IPS-15b (cell line): ENCODE data around the gene ANO4.

Experiments
- H3K27me3 ChIP-seq: one replicate; pipeline ENCODE4 v1.6.1; 2013; ENCODE audit warnings: low read length; ENCODE audit not compliant: control insufficient read depth, insufficient read depth
- H3K36me3 ChIP-seq: one replicate; pipeline ENCODE4 v1.6.1; 2013; ENCODE audit warnings: low read length; ENCODE audit not compliant: control insufficient read depth, insufficient read depth
- H3K4me1 ChIP-seq: one replicate; pipeline ENCODE4 v1.6.1; 2013; ENCODE audit warnings: mild to moderate bottlenecking, low read length; ENCODE audit not compliant: control insufficient read depth, insufficient read depth
- H3K4me3 ChIP-seq: one replicate; pipeline ENCODE4 v1.5.1; 2013; ENCODE audit warnings: low read depth, low read length
- H3K9ac ChIP-seq: one replicate; pipeline ENCODE4 v1.6.1; 2013; ENCODE audit warnings: low read depth, mild to moderate bottlenecking, low read length
- H3K9me3 ChIP-seq: one replicate; pipeline ENCODE4 v1.6.1; 2013; ENCODE audit warnings: mild to moderate bottlenecking, low read length; ENCODE audit not compliant: control insufficient read depth, insufficient read depth

Gene ANO4

GRCh38 chr12:101002696-101003419 is 208.3 kb downstream of the ANO4 start:
- Histone ChIP-seq H3K27me3 (no peaks in the 10 kb centered on the region), H3K9me3 (no peaks in the 10 kb centered on the region), H3K4me1 (no peaks in the 10 kb centered on the region), H3K9ac (no peak overlapping the region), H3K36me3 (no peaks in the 10 kb centered on the region), H3K4me3 (no peak overlapping the region)

DNA sequence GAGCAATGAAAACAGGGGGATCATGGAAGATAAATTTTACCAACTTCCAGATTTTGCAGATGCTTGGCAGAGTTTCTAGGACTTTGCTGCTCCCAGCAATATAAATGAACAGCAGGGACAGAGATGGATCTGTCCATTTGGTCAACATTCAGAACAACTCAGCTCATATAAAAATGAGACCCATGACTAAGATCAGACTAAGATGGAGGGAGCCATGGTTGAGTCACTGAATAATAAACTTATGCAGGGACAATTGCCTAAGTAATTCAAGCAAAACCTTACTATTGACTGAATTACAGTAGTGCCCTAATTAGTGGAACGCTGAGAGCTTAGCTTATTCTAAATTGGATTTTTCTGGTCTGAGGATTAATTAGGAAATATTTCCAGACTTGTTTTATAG is 210.3 kb downstream of the ANO4 start:
- Histone ChIP-seq H3K4me3 (no peak overlapping the region), H3K36me3 (no peaks in the 10 kb centered on the region), H3K27me3 (no peaks in the 10 kb centered on the region), H3K4me1 (no peaks in the 10 kb centered on the region), H3K9me3 (no peaks in the 10 kb centered on the region), H3K9ac (no peak overlapping the region)

DNA sequence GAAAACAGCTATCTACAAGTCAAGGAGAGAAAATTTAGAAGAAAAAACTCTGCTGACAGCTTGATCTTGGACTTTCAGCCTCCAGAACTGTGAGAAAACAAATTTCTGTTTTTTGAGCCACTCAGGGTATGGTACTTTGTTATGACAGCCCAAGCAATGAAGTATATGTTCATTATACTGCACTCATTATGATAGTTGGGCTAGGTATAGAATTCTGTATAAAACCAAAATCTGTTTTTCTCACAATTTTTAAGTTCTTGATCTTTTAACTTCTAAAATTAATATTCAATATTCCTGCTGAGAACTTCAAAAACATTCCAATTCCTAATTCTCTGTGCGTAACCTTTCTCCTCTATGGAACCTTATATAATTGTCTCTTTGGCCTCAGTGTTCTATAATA is 214.7 kb downstream of the ANO4 start:
- Histone ChIP-seq H3K36me3 (no peaks in the 10 kb centered on the region), H3K27me3 (no peaks in the 10 kb centered on the region), H3K4me3 (no peak overlapping the region), H3K9me3 (no peaks in the 10 kb centered on the region), H3K4me1 (no peaks in the 10 kb centered on the region), H3K9ac (no peak overlapping the region)

DNA sequence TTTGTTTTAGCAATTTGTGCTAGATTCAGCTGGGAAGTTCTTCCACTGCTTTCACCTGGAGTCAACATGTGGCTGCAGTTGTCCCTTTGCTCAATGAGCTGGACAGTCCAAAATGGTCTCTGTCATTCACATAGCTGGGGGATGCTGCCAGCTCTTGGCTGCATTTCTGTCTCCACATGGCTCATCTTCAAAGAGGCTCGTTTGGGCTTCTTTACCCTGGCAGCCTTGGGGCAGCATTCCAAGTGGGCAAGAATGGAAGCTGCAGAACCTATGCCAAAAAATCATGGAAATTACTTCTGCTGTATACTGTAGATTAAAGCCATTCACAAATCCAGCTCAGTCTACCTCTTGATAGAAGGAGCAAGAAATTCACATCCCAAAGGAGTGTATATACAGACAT is 216.3 kb downstream of the ANO4 start:
- H3K4me1 ChIP-seq = no peaks in the 10 kb centered on the region
- no peak overlapping the region for H3K4me3 ChIP-seq
- H3K36me3 ChIP-seq = no peaks in the 10 kb centered on the region
- H3K9ac ChIP-seq = no peak overlapping the region
- no peaks in the 10 kb centered on the region for H3K27me3 ChIP-seq
- no peaks in the 10 kb centered on the region for H3K9me3 ChIP-seq

DNA sequence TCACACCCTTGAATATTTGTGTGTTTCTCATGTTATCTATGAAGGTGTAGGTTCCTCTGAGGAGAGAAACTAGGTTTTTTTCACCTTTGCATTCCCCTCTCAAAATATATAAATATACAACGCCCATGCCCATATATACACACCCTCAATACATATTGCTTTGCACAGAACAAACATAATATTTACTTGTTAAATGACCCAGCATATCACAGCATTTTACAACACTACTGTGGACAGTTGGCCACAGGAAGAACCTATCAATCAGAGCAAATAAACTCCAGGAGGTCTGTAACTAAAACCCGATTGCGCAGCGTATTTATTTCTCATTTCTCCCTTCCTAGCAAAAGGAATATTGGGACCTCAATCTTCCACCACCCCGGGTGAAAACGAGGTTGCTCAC is 219.4 kb downstream of the ANO4 start:
- no peaks in the 10 kb centered on the region for H3K4me1 ChIP-seq
- no peak overlapping the region for H3K4me3 ChIP-seq
- no peak overlapping the region for H3K9ac ChIP-seq
- no peaks in the 10 kb centered on the region for H3K27me3 ChIP-seq
- no peaks in the 10 kb centered on the region for H3K9me3 ChIP-seq
- no peaks in the 10 kb centered on the region for H3K36me3 ChIP-seq

DNA sequence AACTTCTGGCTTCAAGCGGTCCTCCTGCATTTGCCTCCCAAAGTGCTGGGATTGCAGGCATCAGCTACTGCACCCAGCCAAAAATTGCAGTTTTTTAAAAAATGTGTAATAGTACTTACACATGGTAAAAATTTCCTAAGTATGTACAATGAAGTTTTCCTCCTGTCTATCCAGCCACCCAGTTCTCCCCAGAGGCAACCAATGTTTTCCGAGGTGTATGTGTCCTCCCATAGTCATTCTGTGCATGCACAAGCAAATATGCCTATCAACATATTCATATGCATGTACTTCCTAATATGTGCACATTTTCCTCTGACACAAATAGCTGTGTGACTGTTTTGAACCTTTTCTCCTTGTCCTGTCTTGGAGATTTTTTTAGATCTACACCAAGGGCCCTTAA is 220.5 kb downstream of the ANO4 start:
- Histone ChIP-seq H3K36me3 (no peaks in the 10 kb centered on the region), H3K9ac (no peak overlapping the region), H3K4me1 (no peaks in the 10 kb centered on the region), H3K9me3 (no peaks in the 10 kb centered on the region), H3K4me3 (no peak overlapping the region), H3K27me3 (no peaks in the 10 kb centered on the region)

GRCh38 chr12:101018540-101018939 is 224.0 kb downstream of the ANO4 start:
- no peak overlapping the region for H3K9ac ChIP-seq
- no peaks in the 10 kb centered on the region for H3K4me1 ChIP-seq
- H3K36me3 ChIP-seq = no peaks in the 10 kb centered on the region
- H3K4me3 ChIP-seq = no peak overlapping the region
- H3K27me3 ChIP-seq = no peaks in the 10 kb centered on the region
- no peaks in the 10 kb centered on the region for H3K9me3 ChIP-seq

DNA sequence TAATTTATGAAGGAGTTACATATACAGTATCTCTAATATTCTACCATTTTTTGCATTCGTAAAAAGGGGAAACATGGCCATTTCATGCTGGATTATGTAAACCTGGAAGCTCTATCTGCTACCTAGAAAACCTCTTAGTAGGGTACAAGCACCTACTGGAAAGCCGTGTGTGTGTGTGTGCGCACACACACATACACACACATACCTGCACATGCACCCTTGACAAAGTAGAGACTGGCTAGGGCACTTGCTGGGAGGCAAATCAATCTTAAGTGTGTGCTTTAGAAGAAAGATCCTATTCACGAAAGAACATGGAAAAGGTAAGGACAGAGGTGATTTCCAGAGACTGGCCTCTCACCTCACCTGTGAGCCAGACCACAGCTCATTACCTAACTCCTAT is 224.6 kb downstream of the ANO4 start:
- Histone ChIP-seq H3K4me3 (no peak overlapping the region), H3K9ac (no peak overlapping the region), H3K9me3 (no peaks in the 10 kb centered on the region), H3K4me1 (no peaks in the 10 kb centered on the region), H3K36me3 (no peaks in the 10 kb centered on the region), H3K27me3 (no peaks in the 10 kb centered on the region)

DNA sequence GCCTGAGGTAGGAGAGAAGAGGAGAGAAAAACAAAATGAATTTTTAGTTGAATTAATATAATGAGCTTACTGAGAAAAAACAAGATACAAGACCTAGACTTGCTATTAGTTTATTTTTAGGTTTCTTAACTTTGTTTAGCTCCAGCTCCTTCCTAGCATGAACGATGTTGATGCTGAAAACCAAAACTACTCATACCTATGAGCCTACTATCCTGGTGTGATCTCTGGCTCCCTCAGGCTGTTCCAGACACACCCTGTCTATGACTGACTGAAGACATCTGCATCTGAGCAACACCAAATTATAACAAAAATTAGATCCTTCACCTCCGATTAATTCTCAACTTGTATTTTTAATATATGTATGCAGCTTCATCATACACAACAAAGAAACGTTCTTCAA is 225.1 kb downstream of the ANO4 start:
- H3K36me3 ChIP-seq = no peaks in the 10 kb centered on the region
- H3K27me3 ChIP-seq = no peaks in the 10 kb centered on the region
- no peaks in the 10 kb centered on the region for H3K4me1 ChIP-seq
- no peak overlapping the region for H3K9ac ChIP-seq
- no peak overlapping the region for H3K4me3 ChIP-seq
- H3K9me3 ChIP-seq = no peaks in the 10 kb centered on the region

DNA sequence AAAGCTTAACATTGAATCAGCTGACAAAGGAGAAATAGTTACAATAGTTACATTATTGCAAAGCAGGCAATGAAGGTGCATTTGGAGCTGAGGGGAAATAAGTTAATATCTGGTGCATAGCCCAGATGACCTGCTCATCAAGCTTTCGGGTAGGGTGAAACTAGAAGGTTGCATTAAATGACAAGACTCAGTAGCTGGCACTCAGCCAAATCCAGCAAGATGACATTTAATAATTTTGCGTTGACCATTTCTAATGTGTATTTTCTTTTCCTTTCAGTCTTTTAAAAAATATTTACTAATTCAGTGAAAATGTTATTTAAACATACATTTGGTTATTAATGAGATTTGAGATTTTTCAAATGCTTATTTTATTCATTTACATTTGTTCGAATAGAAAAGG is 226.9 kb downstream of the ANO4 start:
- Histone ChIP-seq H3K27me3 (no peaks in the 10 kb centered on the region), H3K36me3 (no peaks in the 10 kb centered on the region), H3K9me3 (no peaks in the 10 kb centered on the region), H3K4me1 (no peaks in the 10 kb centered on the region), H3K4me3 (no peak overlapping the region), H3K9ac (no peak overlapping the region)

DNA sequence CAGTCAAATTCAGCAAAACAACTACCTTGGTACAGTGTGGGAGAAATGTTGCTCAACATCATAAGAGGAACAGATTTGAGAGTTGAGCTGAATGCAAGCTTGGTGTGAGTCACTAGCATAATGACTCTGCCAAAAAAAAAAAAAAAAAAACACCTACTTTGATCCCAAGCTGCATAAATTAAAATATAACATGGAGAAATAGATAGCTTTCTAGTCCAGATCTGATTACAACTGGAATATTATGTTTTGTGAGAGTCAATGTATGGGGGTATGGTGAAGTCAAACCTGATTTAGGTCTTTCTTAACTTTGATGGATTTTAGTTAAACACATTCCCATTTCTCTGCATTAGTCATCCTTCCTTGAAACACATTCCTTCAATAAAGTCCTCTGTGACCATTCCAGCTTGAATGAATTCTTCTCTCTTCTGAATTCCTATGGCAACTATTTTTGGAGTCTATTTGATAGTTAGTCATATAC is 227.4 kb downstream of the ANO4 start:
- no peaks in the 10 kb centered on the region for H3K36me3 ChIP-seq
- no peaks in the 10 kb centered on the region for H3K9me3 ChIP-seq
- H3K27me3 ChIP-seq = no peaks in the 10 kb centered on the region
- H3K4me1 ChIP-seq = peaks cover 1% of the 10 kb centered on the region
- no peak overlapping the region for H3K9ac ChIP-seq
- H3K4me3 ChIP-seq = no peak overlapping the region

DNA sequence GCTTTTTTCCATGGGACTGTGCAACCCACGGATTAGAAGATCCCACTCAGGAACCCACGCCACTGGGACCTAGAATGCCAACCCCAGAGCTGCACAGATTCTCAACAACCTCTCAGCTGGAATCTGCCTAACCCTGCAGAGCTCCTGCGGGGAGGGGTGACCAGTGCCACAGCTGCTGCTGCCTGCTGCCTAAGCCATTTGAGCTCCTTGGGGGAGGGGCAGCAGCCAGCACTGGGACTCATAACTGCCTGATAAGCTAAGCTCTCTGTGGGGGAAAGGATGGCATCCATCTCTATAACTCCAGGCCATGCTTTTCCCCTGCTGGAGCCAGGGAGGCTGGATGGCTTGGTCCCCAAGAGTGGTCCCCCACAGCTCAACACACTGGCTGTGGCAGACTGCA is 232.6 kb downstream of the ANO4 start:
- Histone ChIP-seq H3K9me3 (peaks cover 3% of the 10 kb centered on the region), H3K4me3 (no peak overlapping the region), H3K9ac (no peak overlapping the region), H3K4me1 (peaks cover 2% of the 10 kb centered on the region), H3K27me3 (no peaks in the 10 kb centered on the region), H3K36me3 (no peaks in the 10 kb centered on the region)
